Uterus (tissue), 4 donors: ENCODE results near the gene TDRD3. TPM values are rescaled to one million over a fixed set of nuclear protein-coding genes. Genes with fewer than 3 reads are reported as not detected.

Source experiments
- DNase-seq, 2 donors: peaks; one replicate each; pipeline ENCODE4 v3.0.0-alpha.2; 2019 to 2020
- H3K27ac ChIP-seq, 2 donors: fragments of 200-600 bp; sonication (generic); 1 replicate in 1 of 2; 2 replicates in 1 of 2; pipeline ENCODE4 v1.5.1; 2016 to 2018
- H3K27me3 ChIP-seq, 2 donors: fragments of 200-600 bp; sonication (generic); one replicate each; pipeline ENCODE4 v1.5.1; 2018 to 2019; ENCODE audit warnings: control low read depth in 1 of 2
- H3K36me3 ChIP-seq, 2 donors: fragments of 200-600 bp; sonication (generic); one replicate each; pipeline ENCODE4 v1.5.1; 2019; ENCODE audit warnings: control low read depth in 1 of 2
- H3K4me1 ChIP-seq, 2 donors: fragments of 200-600 bp; sonication (generic); one replicate each; pipeline ENCODE4 v1.5.1; 2018 to 2019; ENCODE audit warnings: control low read depth in 1 of 2
- H3K4me3 ChIP-seq, 2 donors: fragments of 200-600 bp; sonication (generic); 1 replicate in 1 of 2; 2 replicates in 1 of 2; pipeline ENCODE4 v1.5.1; 2018 to 2019; ENCODE audit warnings: mild to moderate bottlenecking in 1 of 2
- H3K9me3 ChIP-seq, 2 donors: fragments of 200-600 bp; sonication (generic); one replicate each; pipeline ENCODE4 v1.5.1; 2019; ENCODE audit warnings: control low read depth in 1 of 2
- POLR2A ChIP-seq, 2 donors: fragments of 450-650 bp; IDR thresholded peaks; one replicate each; pipeline ENCODE4 v1.6.1; 2016; ENCODE audit warnings: antibody characterized with exemption in 2 of 2, mild to moderate bottlenecking in 1 of 2, moderate library complexity in 1 of 2
- intact Hi-C: fragments of 100-400 bp; cut with DNase I; formaldehyde crosslinking; loops from one replicate; pipeline ENCODE4 v1.15.1; 2023; ENCODE audit warnings: low total_unique reads
- total RNA-seq, 4 donors: library from RNA; depleted of rRNA in 3 of 4; stranded (reverse); fragments of >200 nt in 3 of 4; gene quantifications; one replicate each; pipeline versions ENCODE4 v1.1.0 to v1.2.4, GENCODE V29; 2014 to 2023
- TF ChIP-seq, protein P1 (sequence below), 4 experiments: fragments of 200-600 bp in 2 of 4; fragments of 450-650 bp in 2 of 4; sonication (generic) in 2 of 4; IDR thresholded peaks; one replicate each; pipeline ENCODE4 v1.5.1; 2016 to 2019; ENCODE audit warnings: antibody characterized with exemption in 4 of 4, mild to moderate bottlenecking in 2 of 4, moderate library complexity in 1 of 4
- donor health status: DM: yes; HTN: yes; CAD: no.

The TDRD3 gene
- total RNA-seq, 4 donors from 2014 or later = 18.2 to 76.8 (median 48.4) TPM

DNA sequence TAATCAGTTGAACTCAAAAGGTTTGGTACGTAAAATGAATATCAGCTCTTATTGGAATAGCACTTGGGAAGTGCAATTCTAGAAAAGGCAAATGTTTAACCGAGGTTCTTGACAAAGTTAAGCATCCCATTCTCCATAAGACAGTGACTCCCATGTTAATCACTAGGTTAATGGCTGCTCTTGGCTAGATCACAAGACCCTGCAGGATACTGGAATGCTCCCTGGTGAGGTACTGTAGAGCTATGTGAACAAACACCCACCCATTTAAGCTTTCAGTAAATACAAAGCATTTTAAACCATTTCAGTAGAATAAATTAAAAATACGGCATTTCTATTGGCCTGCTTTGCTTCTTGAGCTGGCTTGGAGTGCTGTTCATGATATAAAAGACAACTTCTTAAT is 56.5 kb downstream of the TDRD3 start:
- no peaks in the 10 kb centered on the region for H3K27me3 ChIP-seq
- TF ChIP-seq, protein P1, sequence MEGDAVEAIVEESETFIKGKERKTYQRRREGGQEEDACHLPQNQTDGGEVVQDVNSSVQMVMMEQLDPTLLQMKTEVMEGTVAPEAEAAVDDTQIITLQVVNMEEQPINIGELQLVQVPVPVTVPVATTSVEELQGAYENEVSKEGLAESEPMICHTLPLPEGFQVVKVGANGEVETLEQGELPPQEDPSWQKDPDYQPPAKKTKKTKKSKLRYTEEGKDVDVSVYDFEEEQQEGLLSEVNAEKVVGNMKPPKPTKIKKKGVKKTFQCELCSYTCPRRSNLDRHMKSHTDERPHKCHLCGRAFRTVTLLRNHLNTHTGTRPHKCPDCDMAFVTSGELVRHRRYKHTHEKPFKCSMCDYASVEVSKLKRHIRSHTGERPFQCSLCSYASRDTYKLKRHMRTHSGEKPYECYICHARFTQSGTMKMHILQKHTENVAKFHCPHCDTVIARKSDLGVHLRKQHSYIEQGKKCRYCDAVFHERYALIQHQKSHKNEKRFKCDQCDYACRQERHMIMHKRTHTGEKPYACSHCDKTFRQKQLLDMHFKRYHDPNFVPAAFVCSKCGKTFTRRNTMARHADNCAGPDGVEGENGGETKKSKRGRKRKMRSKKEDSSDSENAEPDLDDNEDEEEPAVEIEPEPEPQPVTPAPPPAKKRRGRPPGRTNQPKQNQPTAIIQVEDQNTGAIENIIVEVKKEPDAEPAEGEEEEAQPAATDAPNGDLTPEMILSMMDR (IDR thresholded peaks at IDR 0.05) = no peak
- TF ChIP-seq POLR2A (IDR thresholded peaks at IDR 0.05) = no peak
- intact Hi-C loops = no loop called here
- no peaks in the 10 kb centered on the region for H3K36me3 ChIP-seq
- H3K27ac ChIP-seq = no peak overlapping the region
- no peak overlapping the region for H3K4me3 ChIP-seq
- DNase-seq = no peak
- no peaks in the 10 kb centered on the region for H3K4me1 ChIP-seq
- no peaks in the 10 kb centered on the region for H3K9me3 ChIP-seq

DNA sequence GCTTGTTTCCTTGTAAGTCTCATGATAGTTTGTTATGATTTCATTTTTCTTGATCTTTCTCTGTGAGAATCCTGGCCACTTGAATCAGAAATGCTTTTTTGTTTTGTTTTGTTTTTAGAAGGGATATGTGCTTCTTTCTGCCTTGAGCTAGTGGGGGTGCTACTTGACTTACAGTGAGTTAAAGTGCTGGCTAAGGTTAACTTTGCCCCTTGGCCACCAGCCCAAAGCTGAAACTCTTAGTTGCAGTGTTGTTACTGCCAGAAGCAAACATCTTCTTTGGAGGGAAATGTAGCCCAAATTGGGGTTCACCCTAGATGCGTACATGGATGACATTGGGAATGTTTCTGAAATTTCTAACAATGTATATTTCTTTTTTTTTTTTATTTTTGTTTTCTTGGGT is 57.4 kb downstream of the TDRD3 start:
- Histone ChIP-seq H3K4me3 (no peak overlapping the region), H3K27me3 (no peaks in the 10 kb centered on the region), H3K27ac (no peak overlapping the region), H3K4me1 (no peaks in the 10 kb centered on the region), H3K9me3 (no peaks in the 10 kb centered on the region), H3K36me3 (no peaks in the 10 kb centered on the region)
- TF ChIP-seq, protein P1 (IDR thresholded peaks at IDR 0.05) = no peak
- no peak for TF ChIP-seq POLR2A (IDR thresholded peaks at IDR 0.05)
- intact Hi-C loops = no loop called here
- DNase-seq = no peak

DNA sequence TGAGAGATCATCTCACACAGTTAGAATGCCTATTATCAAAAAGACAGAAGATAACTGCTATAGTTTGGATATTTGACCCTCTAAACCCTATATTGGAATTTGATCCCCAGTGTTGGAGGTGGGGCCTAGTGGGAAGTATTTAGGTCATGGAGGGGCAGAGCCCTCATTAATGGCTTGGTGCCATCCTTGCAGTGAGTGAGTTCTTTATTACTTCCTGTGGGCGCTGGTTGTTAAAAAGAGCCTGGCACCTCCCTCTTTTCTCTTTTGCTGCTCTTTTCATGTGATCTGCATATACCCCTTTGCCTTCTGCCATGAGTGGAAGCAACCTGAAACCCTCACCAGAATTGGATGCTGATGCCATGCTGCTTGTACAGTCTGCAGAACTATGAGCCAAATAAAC is 66.8 kb downstream of the TDRD3 start:
- no peak overlapping the region for H3K27ac ChIP-seq
- H3K4me1 ChIP-seq = no peaks in the 10 kb centered on the region
- H3K36me3 ChIP-seq = no peaks in the 10 kb centered on the region
- no peaks in the 10 kb centered on the region for H3K27me3 ChIP-seq
- TF ChIP-seq, protein P1 (IDR thresholded peaks at IDR 0.05) = no peak
- TF ChIP-seq POLR2A (IDR thresholded peaks at IDR 0.05) = no peak
- intact Hi-C loops = no loop called here
- no peak for DNase-seq
- H3K4me3 ChIP-seq = no peak overlapping the region
- no peaks in the 10 kb centered on the region for H3K9me3 ChIP-seq

DNA sequence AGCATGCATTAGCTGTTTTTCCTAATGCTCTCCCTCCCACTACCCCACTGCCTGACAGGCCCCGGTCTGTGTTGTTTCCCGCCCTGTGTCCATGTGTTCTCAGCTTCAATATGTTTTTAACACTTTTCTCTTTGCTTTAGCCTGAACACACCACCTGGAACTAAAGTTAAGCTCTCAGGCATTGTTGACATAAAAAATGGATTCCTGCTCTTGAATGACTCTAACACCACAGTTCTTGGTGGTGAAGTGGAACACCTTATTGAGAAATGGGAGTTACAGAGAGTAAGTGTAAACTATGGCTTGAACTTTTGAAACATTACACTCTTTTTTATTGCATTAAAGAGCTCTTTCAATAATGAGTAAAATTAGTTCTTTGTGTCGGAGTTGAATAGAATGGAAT is 70.1 kb downstream of the TDRD3 start:
- no peaks in the 10 kb centered on the region for H3K4me1 ChIP-seq
- no peak overlapping the region for H3K27ac ChIP-seq
- H3K9me3 ChIP-seq = no peaks in the 10 kb centered on the region
- no peaks in the 10 kb centered on the region for H3K36me3 ChIP-seq
- no peak overlapping the region for H3K4me3 ChIP-seq
- TF ChIP-seq, protein P1 (IDR thresholded peaks at IDR 0.05) = no peak
- no peak for TF ChIP-seq POLR2A (IDR thresholded peaks at IDR 0.05)
- intact Hi-C loops = no loop called here
- DNase-seq = no peak
- H3K27me3 ChIP-seq = no peaks in the 10 kb centered on the region

DNA sequence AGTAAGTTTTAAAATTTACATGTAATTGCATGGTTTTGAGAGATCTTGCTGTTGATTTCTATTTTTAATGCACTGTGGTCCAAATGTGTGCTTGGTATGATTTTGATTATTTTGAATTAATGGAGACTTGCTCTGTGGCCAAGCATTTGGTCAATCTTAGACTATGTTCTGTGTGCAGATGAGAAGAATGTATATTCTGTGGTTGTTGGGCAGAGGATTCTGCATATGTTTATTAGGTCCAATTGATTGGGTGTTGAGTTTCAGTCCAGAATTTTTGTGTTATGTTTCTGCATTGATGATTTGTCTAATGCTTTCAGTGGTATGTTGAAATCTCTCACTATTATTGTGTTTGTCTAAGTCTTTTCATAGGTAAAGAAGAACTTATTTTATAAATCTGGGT is 82.3 kb downstream of the TDRD3 start:
- H3K4me1 ChIP-seq = no peaks in the 10 kb centered on the region
- no peak for DNase-seq
- TF ChIP-seq POLR2A (IDR thresholded peaks at IDR 0.05) = no peak
- TF ChIP-seq, protein P1 (IDR thresholded peaks at IDR 0.05) = no peak
- H3K27me3 ChIP-seq = no peaks in the 10 kb centered on the region
- H3K9me3 ChIP-seq = peaks cover 0 to 12% of the 10 kb centered on the region in 2 donors
- H3K36me3 ChIP-seq = no peaks in the 10 kb centered on the region
- no peak overlapping the region for H3K4me3 ChIP-seq
- intact Hi-C loops = no loop called here
- no peak overlapping the region for H3K27ac ChIP-seq
